Suprapubic skin (tissue), 4 donors: ENCODE results near the gene PODXL. TPM values are rescaled to one million over a fixed set of nuclear protein-coding genes. Genes with fewer than 3 reads are reported as not detected.
A peak's percentile ranks its signal among the peaks of the same experiment; 100 is the strongest.

Experiments
- DNase-seq, 2 donors: peaks; one replicate each; pipeline ENCODE4 v3.0.0-alpha.2; 2019; ENCODE audit warnings: low spot score in 2 of 2
- H3K27ac ChIP-seq: fragments of 200-600 bp; sonication (generic); one replicate; pipeline ENCODE4 v1.5.1; 2019
- H3K27me3 ChIP-seq: fragments of 200-600 bp; sonication (generic); one replicate; pipeline ENCODE4 v1.5.1; 2019
- H3K36me3 ChIP-seq: fragments of 200-600 bp; sonication (generic); one replicate; pipeline ENCODE4 v1.5.1; 2019
- H3K4me1 ChIP-seq: fragments of 200-600 bp; sonication (generic); one replicate; pipeline ENCODE4 v1.5.1; 2019
- H3K4me3 ChIP-seq: fragments of 200-600 bp; sonication (generic); one replicate; pipeline ENCODE4 v1.5.1; 2019; ENCODE audit warnings: mild to moderate bottlenecking
- H3K9me3 ChIP-seq: fragments of 200-600 bp; sonication (generic); one replicate; pipeline ENCODE4 v1.5.1; 2019
- CTCF ChIP-seq, 2 donors: fragments of 200-600 bp in 1 of 2; fragments of 450-650 bp in 1 of 2; sonication (generic) in 1 of 2; IDR thresholded peaks; one replicate each; pipeline ENCODE4 v1.5.1; 2016 to 2019; ENCODE audit warnings: antibody characterized with exemption in 2 of 2, mild to moderate bottlenecking in 1 of 2, moderate library complexity in 1 of 2
- EP300 ChIP-seq: sonication (generic); formaldehyde crosslinking; IDR thresholded peaks from one replicate; pipeline ENCODE4 v1.6.1; 2017; ENCODE audit warnings: antibody characterized with exemption
- POLR2A ChIP-seq, 2 donors: fragments of 450-650 bp; IDR thresholded peaks; one replicate each; pipeline ENCODE4 v1.6.1; 2017; ENCODE audit warnings: antibody characterized with exemption in 2 of 2, mild to moderate bottlenecking in 2 of 2, moderate library complexity in 2 of 2
- POLR2AphosphoS5 ChIP-seq, 3 donors: sonication (generic); formaldehyde crosslinking; IDR thresholded peaks; one replicate each; pipeline ENCODE4 v1.6.1; 2017; ENCODE audit warnings: antibody characterized with exemption in 3 of 3
- WGBS: methylation state at CpG from one replicate; pipeline ENCODE4 v1.1.5; 2018; 5-methylcytosine and 5-hydroxymethylcytosine counted together
- total RNA-seq, 4 donors: library from RNA; depleted of rRNA; stranded (reverse); fragments of >200 nt; gene quantifications; one replicate each; pipeline ENCODE4 v1.1.0, GENCODE V29; 2016

PODXL gene
- total RNA-seq, 4 donors from 2014 or later, result 10.2 to 27.9 (median 17.8) TPM

- DNase-seq, result no peak
- no peaks in the 10 kb centered on the region for H3K4me1 ChIP-seq
- H3K27ac ChIP-seq, result no peak overlapping the region
- 71% methylated on average over 5 of the region's 5 CpGs for WGBS
- H3K36me3 ChIP-seq, result no peaks in the 10 kb centered on the region
- peaks cover 6% of the 10 kb centered on the region for H3K27me3 ChIP-seq
- TF ChIP-seq POLR2AphosphoS5 (IDR thresholded peaks at IDR 0.05) (no peak), POLR2A (IDR thresholded peaks at IDR 0.05) (no peak), EP300 (no peak), CTCF (IDR thresholded peaks at IDR 0.05) (no peak)
- no peak overlapping the region for H3K4me3 ChIP-seq
- H3K9me3 ChIP-seq, result no peaks in the 10 kb centered on the region
These were observed 8.2 kb upstream of the PODXL start for GRCh38 chr7:131564640-131565039.

GRCh38 chr7:131563918-131564317 lies 7.5 kb upstream of the PODXL start:
- 75% methylated on average over 5 of the region's 5 CpGs for WGBS
- TF ChIP-seq POLR2A (IDR thresholded peaks at IDR 0.05) (no peak), POLR2AphosphoS5 (IDR thresholded peaks at IDR 0.05) (no peak), EP300 (no peak), CTCF (IDR thresholded peaks at IDR 0.05) (no peak)
- no peak overlapping the region for H3K27ac ChIP-seq
- H3K4me3 ChIP-seq, result no peak overlapping the region
- H3K36me3 ChIP-seq, result no peaks in the 10 kb centered on the region
- H3K27me3 ChIP-seq, result peaks cover 6% of the 10 kb centered on the region
- DNase-seq, result no peak
- no peaks in the 10 kb centered on the region for H3K4me1 ChIP-seq
- no peaks in the 10 kb centered on the region for H3K9me3 ChIP-seq

GRCh38 chr7:131562941-131563340 lies 6.5 kb upstream of the PODXL start:
- no peak overlapping the region for H3K27ac ChIP-seq
- no peaks in the 10 kb centered on the region for H3K9me3 ChIP-seq
- TF ChIP-seq POLR2A (IDR thresholded peaks at IDR 0.05), result no peak
- no peak for TF ChIP-seq EP300
- no peak for TF ChIP-seq POLR2AphosphoS5 (IDR thresholded peaks at IDR 0.05)
- TF ChIP-seq CTCF (IDR thresholded peaks at IDR 0.05), result no peak
- peaks cover 11% of the 10 kb centered on the region for H3K27me3 ChIP-seq
- no peak overlapping the region for H3K4me3 ChIP-seq
- H3K4me1 ChIP-seq, result peaks cover 4% of the 10 kb centered on the region
- H3K36me3 ChIP-seq, result no peaks in the 10 kb centered on the region
- no peak for DNase-seq
- WGBS, result 93% methylated on average over 2 of the region's 2 CpGs

- 77% methylated on average over 2 of the region's 2 CpGs for WGBS
- H3K27ac ChIP-seq, result no peak overlapping the region
- H3K4me3 ChIP-seq, result no peak overlapping the region
- peaks cover 29% of the 10 kb centered on the region for H3K4me1 ChIP-seq
- no peaks in the 10 kb centered on the region for H3K36me3 ChIP-seq
- DNase-seq, result no peak
- H3K27me3 ChIP-seq, result peaks cover 18% of the 10 kb centered on the region
- no peaks in the 10 kb centered on the region for H3K9me3 ChIP-seq
- no peak for TF ChIP-seq POLR2A (IDR thresholded peaks at IDR 0.05)
These were observed 3.6 kb upstream of the PODXL start for GRCh38 chr7:131560061-131560460.

- TF ChIP-seq POLR2A (IDR thresholded peaks at IDR 0.05) (no peak), POLR2AphosphoS5 (IDR thresholded peaks at IDR 0.05) (no peak), CTCF (IDR thresholded peaks at IDR 0.05) (no peak), EP300 (no peak)
- Histone ChIP-seq H3K36me3 (no peaks in the 10 kb centered on the region), H3K27ac (peak overlapping the region; percentile 60), H3K9me3 (no peaks in the 10 kb centered on the region), H3K4me1 (peaks cover 29% of the 10 kb centered on the region), H3K4me3 (peak overlapping the region; percentile 69), H3K27me3 (peaks cover 18% of the 10 kb centered on the region)
- no peak for DNase-seq
- under 1% methylated on average over 28 of the region's 32 CpGs for WGBS
These were observed 1.4 kb upstream of the PODXL start for GRCh38 chr7:131557652-131558385.
